HL-60 (cell line): ENCODE results near the gene UXT.

Experiments used
- DNase-seq, 2 experiments: peaks; one replicate each; pipeline ENCODE4 v3.0.0-alpha.2; 2010 to 2020; ENCODE audit warnings: low read depth in 1 of 2, low spot score in 1 of 2
- H3K27ac ChIP-seq: fragments of 250-450 bp; sonication (Bioruptor Pico); replicated peaks from 2 replicates; pipeline ENCODE4 v1.5.1; 2020; ENCODE audit warnings: mild to moderate bottlenecking, moderate library complexity
- H3K27me3 ChIP-seq: fragments of 250-450 bp; sonication (Bioruptor Pico); 2 replicates; pipeline ENCODE4 v1.5.1; 2021; ENCODE audit warnings: mild to moderate bottlenecking, moderate library complexity; ENCODE audit not compliant: insufficient read depth, poor library complexity, severe bottlenecking
- H3K4me3 ChIP-seq: replicated peaks from 2 replicates; pipeline ENCODE4 v1.5.1; 2011; ENCODE audit warnings: mild to moderate bottlenecking, control low read depth, low read length; ENCODE audit not compliant: insufficient read depth
- GABPA ChIP-seq: IDR thresholded peaks from 2 replicates; pipeline ENCODE4 v1.6.1; 2012; ENCODE audit warnings: low read depth
- POLR2AphosphoS5 ChIP-seq: IDR thresholded peaks from 2 replicates; pipeline ENCODE4 v1.6.1; 2012; ENCODE audit warnings: low read depth
- SPI1 ChIP-seq: IDR thresholded peaks from 2 replicates; pipeline ENCODE4 v1.6.1; 2012; ENCODE audit warnings: low read depth, mild to moderate bottlenecking, borderline replicate concordance
- TF ChIP-seq, protein P1 (sequence below): IDR thresholded peaks from one replicate; pipeline ENCODE4 v1.5.1; 2011; ENCODE audit warnings: low read length, control low read depth, inconsistent platforms; ENCODE audit not compliant: insufficient read depth
- TF ChIP-seq, protein P2 (sequence below): IDR thresholded peaks from 2 replicates; pipeline ENCODE4 v1.6.1; 2012; ENCODE audit warnings: low read depth; ENCODE audit not compliant: insufficient replicate concordance

UXT gene

DNA sequence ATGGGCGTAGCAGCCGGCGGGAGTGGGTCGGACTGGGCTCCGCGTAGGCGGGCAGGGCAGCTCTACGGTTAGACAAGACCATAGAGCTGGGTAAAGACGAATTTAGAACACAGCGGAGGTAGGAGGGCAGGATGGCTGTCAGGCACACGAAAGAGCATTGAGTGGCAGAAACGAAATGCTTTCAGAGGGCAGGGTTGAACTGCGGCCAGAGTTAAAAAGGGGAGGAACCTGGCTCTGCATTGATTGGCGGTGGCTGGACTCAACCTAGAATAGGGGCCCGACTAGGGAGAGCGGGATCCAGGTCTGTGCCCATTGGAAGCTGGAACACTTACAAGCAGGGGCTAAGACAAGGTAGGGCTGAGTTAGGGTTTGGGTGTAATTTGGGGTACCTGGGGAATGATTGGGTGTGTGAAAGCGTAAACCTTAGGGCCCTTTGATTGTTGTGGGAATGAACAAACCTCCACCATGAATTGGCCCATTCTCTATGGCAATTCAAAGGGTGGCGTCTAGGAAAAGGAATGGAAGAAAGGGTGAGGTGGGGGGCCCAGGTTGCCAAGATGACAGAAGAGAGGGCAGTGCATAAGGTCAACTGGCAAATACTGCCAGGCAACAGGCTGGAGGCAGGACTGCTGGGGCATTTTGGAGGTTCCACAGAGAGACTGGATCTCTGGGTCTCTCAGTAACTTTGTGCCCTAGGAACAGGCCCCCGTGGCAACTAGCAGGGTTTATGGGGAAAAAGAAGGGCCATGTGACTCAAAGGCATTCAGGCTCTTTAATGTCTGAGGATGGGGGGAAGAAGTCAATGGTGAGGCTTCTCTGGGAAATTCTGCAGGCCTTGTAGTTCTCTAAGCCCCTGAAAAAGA lies 7.7 kb downstream of the UXT start:
- DNase-seq: no peak
- Histone ChIP-seq H3K27ac (peak overlapping the region; percentile 49), H3K27me3 (no peaks in the 10 kb centered on the region), H3K4me3 (no peak overlapping the region)
- TF ChIP-seq POLR2AphosphoS5 (no peak), GABPA (no peak), SPI1 (no peak)
- TF ChIP-seq, protein P1, sequence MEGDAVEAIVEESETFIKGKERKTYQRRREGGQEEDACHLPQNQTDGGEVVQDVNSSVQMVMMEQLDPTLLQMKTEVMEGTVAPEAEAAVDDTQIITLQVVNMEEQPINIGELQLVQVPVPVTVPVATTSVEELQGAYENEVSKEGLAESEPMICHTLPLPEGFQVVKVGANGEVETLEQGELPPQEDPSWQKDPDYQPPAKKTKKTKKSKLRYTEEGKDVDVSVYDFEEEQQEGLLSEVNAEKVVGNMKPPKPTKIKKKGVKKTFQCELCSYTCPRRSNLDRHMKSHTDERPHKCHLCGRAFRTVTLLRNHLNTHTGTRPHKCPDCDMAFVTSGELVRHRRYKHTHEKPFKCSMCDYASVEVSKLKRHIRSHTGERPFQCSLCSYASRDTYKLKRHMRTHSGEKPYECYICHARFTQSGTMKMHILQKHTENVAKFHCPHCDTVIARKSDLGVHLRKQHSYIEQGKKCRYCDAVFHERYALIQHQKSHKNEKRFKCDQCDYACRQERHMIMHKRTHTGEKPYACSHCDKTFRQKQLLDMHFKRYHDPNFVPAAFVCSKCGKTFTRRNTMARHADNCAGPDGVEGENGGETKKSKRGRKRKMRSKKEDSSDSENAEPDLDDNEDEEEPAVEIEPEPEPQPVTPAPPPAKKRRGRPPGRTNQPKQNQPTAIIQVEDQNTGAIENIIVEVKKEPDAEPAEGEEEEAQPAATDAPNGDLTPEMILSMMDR: no peak
- TF ChIP-seq, protein P2, sequence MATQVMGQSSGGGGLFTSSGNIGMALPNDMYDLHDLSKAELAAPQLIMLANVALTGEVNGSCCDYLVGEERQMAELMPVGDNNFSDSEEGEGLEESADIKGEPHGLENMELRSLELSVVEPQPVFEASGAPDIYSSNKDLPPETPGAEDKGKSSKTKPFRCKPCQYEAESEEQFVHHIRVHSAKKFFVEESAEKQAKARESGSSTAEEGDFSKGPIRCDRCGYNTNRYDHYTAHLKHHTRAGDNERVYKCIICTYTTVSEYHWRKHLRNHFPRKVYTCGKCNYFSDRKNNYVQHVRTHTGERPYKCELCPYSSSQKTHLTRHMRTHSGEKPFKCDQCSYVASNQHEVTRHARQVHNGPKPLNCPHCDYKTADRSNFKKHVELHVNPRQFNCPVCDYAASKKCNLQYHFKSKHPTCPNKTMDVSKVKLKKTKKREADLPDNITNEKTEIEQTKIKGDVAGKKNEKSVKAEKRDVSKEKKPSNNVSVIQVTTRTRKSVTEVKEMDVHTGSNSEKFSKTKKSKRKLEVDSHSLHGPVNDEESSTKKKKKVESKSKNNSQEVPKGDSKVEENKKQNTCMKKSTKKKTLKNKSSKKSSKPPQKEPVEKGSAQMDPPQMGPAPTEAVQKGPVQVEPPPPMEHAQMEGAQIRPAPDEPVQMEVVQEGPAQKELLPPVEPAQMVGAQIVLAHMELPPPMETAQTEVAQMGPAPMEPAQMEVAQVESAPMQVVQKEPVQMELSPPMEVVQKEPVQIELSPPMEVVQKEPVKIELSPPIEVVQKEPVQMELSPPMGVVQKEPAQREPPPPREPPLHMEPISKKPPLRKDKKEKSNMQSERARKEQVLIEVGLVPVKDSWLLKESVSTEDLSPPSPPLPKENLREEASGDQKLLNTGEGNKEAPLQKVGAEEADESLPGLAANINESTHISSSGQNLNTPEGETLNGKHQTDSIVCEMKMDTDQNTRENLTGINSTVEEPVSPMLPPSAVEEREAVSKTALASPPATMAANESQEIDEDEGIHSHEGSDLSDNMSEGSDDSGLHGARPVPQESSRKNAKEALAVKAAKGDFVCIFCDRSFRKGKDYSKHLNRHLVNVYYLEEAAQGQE: no peak

DNA sequence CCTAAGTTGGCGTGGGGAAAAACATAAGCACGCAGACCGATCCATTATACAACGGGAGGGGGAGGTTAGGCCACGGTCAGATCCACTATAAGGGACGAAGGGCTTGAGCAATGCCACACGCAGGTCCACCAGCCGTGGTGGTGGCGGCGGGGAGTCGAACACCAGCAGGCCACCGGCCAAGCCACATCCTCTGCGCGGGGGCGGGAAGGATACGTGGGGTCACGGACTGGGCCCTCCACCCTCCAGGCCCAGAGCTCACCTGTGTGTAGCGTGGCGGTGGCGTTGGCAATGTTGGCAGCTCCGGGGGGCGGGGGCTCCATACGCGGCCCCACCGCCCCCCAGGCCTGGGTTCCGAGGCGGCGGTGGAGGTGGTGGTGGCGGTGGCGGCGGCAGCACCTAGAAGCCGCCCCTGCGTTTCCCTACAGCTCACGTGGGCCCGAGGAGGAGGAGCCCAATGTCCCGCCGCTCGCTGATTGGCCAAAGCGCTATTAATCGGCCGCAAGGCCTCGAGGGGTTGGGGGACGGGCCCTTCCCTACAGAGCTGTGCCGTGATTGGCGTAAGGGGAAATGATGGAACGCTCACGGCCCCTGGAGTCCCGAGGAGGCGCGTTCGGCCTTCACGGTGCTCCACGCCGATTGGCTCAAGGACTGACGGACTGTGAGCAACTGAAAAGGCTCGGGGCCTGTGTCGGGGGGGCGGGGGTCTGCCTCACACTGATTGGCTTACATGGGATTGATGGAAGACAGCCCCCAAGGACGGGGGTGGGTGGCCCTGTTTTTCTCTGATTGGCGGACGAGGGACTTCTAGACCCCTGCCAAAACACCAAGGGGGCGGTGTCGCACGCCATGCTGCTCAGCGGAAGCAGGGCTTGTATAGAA lies 8.6 kb downstream of the UXT start, which contains the start of gene ELK1:
Gene ELK1 (minus strand): TSS at position 400 of the 879 bp plus-strand sequence. CDS start 9,122 bp downstream, outside the sequence.
- peak in 1 of 2 experiments; percentile 92 for DNase-seq
- peak within 1 kb of the TSS; percentile 84 for H3K27ac ChIP-seq
- H3K4me3 ChIP-seq: peak within 1 kb of the TSS; percentile 52
- TF ChIP-seq GABPA: no peak
- TF ChIP-seq POLR2AphosphoS5: peak; percentile 27; the same call in 1 of the 2 replicates
- no peak for TF ChIP-seq SPI1
- no peaks in the 10 kb centered on the region for H3K27me3 ChIP-seq

DNA sequence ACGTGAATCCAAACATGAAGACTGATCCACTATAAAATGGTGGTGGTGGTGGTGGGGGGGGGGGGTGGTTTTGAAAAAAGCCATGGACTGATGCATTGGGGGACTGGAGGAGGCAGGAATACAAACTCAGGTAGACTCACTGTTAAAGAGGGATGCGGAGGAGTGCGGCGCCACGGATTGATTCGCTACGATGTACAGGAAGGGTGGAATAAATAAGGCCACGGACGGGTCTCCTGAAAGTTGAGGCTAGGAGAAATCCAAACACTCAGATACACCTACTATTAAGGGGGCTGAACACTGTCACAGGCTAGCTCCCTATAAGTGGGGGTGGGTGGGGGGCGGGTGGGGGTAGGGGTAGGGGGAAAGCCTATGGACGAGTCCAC lies 9.2 kb downstream of the UXT start:
- no peak overlapping the region; the same call in 1 of the 2 replicates for H3K27ac ChIP-seq
- no peak for TF ChIP-seq GABPA
- TF ChIP-seq SPI1: no peak
- TF ChIP-seq, protein P1: no peak
- no peak for TF ChIP-seq POLR2AphosphoS5
- TF ChIP-seq, protein P2: no peak
- H3K4me3 ChIP-seq: peak overlapping the region; percentile 52
- H3K27me3 ChIP-seq: no peaks in the 10 kb centered on the region
- DNase-seq: no peak

DNA sequence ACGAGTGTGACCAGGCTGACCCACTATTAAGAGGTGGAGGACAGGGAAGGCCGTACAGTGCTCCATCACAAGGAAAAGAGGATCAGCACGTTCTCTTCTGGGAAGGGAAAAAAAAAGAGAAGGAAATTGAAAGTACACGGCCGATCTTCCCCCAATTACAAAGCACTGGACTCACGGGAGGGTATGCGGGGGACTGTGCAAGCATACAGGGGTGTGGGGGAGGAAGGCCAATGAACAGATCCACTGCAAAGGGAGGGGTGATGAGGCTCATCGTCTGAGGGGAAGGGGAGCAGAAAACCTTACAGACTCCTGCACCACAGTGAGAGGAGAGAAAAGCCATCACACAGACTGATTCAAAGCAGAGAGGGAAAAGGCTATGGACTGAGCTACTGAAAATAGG lies 9.7 kb downstream of the UXT start:
- DNase-seq: no peak
- Histone ChIP-seq H3K27me3 (no peaks in the 10 kb centered on the region), H3K4me3 (no peak overlapping the region), H3K27ac (no peak overlapping the region)
- TF ChIP-seq, protein P2: no peak
